Kidney tubule cell (primary cell): ENCODE data around the gene LIME1.

Source experiments
- DNase-seq: peaks from one replicate; pipeline ENCODE4 v3.0.0-alpha.2; 2018; ENCODE audit warnings: low spot score

LIME1 gene

GRCh38 chr20:63749597-63750508, 13.4 kb downstream of the LIME1 start:
- no peak for DNase-seq

- no peak for DNase-seq
These were observed 14.5 kb downstream of the LIME1 start for GRCh38 chr20:63750807-63751470.

- DNase-seq: no peak
These were observed 15.2 kb downstream of the LIME1 start for GRCh38 chr20:63751471-63752271.

- DNase-seq: no peak
These were observed 16.1 kb downstream of the LIME1 start for GRCh38 chr20:63752411-63753101.

GRCh38 chr20:63753381-63753780, 16.9 kb downstream of the LIME1 start:
- no peak for DNase-seq

GRCh38 chr20:63754008-63754407, 17.5 kb downstream of the LIME1 start:
- no peak for DNase-seq

GRCh38 chr20:63755933-63756647, 19.6 kb downstream of the LIME1 start:
- DNase-seq: no peak

- DNase-seq: no peak
These were observed 20.2 kb downstream of the LIME1 start for GRCh38 chr20:63756648-63756991.

GRCh38 chr20:63758152-63758551, 21.7 kb downstream of the LIME1 start:
- DNase-seq: no peak

- no peak for DNase-seq
These were observed 23.0 kb downstream of the LIME1 start for GRCh38 chr20:63759377-63759901.

- no peak for DNase-seq
These were observed 28.8 kb downstream of the LIME1 start for GRCh38 chr20:63765082-63765873.

- DNase-seq: no peak
These were observed 29.4 kb downstream of the LIME1 start for GRCh38 chr20:63765902-63766301.

- no peak for DNase-seq
These were observed 30.4 kb downstream of the LIME1 start for GRCh38 chr20:63766695-63767426.

GRCh38 chr20:63767456-63767855, 31.0 kb downstream of the LIME1 start:
- DNase-seq: no peak

GRCh38 chr20:63767886-63768285, 31.4 kb downstream of the LIME1 start:
- no peak for DNase-seq

GRCh38 chr20:63768591-63769515, 32.4 kb downstream of the LIME1 start:
- no peak for DNase-seq

GRCh38 chr20:63769891-63770474, 33.5 kb downstream of the LIME1 start:
- DNase-seq: no peak
